HEK293 (cell line): Measurements from ENCODE around the gene SPEM3.

Source experiments
- BCL11B ChIP-seq: fragments of 450-650 bp; formaldehyde crosslinking; IDR thresholded peaks from 2 replicates; pipeline ENCODE4 v1.5.1; 2016; ENCODE audit warnings: low read depth, missing biosample characterization, missing genetic modification characterization
- HOXC10 ChIP-seq: sonication (generic); formaldehyde crosslinking; IDR thresholded peaks from 2 replicates; pipeline ENCODE4 v1.8.1; 2023; ENCODE audit warnings: mild to moderate bottlenecking, missing genetic modification reagents
- SP2 ChIP-seq: fragments of 450-650 bp; formaldehyde crosslinking; IDR thresholded peaks from 2 replicates; pipeline ENCODE4 v1.5.1; 2016; ENCODE audit warnings: missing biosample characterization, missing genetic modification characterization
- TRIM28 ChIP-seq: IDR thresholded peaks from 2 replicates; pipeline ENCODE4 v1.6.1; 2011; ENCODE audit warnings: low read length, control low read depth, borderline replicate concordance
- ZBTB17 ChIP-seq: fragments of 450-650 bp; formaldehyde crosslinking; IDR thresholded peaks from 2 replicates; pipeline ENCODE4 v1.5.1; 2016; ENCODE audit warnings: missing biosample characterization, missing genetic modification characterization
- ZBTB7A ChIP-seq: fragments of 450-650 bp; formaldehyde crosslinking; IDR thresholded peaks from 2 replicates; pipeline ENCODE4 v1.5.1; 2016; ENCODE audit warnings: low read depth, missing biosample characterization, missing genetic modification characterization
- ZIC2 ChIP-seq: fragments of 450-650 bp; formaldehyde crosslinking; IDR thresholded peaks from 2 replicates; pipeline ENCODE4 v1.5.1; 2016; ENCODE audit warnings: missing biosample characterization, missing genetic modification characterization
- ZNF112 ChIP-seq: fragments of 450-650 bp; formaldehyde crosslinking; IDR thresholded peaks from 2 replicates; pipeline ENCODE4 v1.5.0; 2017; ENCODE audit warnings: missing biosample characterization, missing genetic modification characterization
- ZNF184 ChIP-seq: fragments of 450-650 bp; IDR thresholded peaks from 2 replicates; pipeline ENCODE4 v1.5.1; 2018; ENCODE audit warnings: missing biosample characterization, mild to moderate bottlenecking, missing genetic modification characterization
- ZNF211 ChIP-seq: fragments of 450-650 bp; formaldehyde crosslinking; IDR thresholded peaks from 2 replicates; pipeline ENCODE4 v1.5.1; 2016; ENCODE audit warnings: low read depth, missing biosample characterization, missing genetic modification characterization
- ZNF292 ChIP-seq: fragments of 450-650 bp; formaldehyde crosslinking; IDR thresholded peaks from 2 replicates; pipeline ENCODE4 v1.5.1; 2016; ENCODE audit warnings: low read depth, missing biosample characterization, missing genetic modification characterization, borderline replicate concordance
- ZNF366 ChIP-seq: fragments of 450-650 bp; formaldehyde crosslinking; conservative IDR thresholded peaks from 2 replicates; pipeline ENCODE4 v1.5.1; 2016; ENCODE audit warnings: missing biosample characterization, missing genetic modification characterization
- ZNF510 ChIP-seq: fragments of 450-650 bp; formaldehyde crosslinking; IDR thresholded peaks from 2 replicates; pipeline ENCODE4 v1.5.1; 2018; ENCODE audit warnings: mild to moderate bottlenecking, missing genetic modification characterization, missing biosample characterization; ENCODE audit not compliant: insufficient replicate concordance
- ZNF529 ChIP-seq: fragments of 450-650 bp; formaldehyde crosslinking; IDR thresholded peaks from 2 replicates; pipeline ENCODE4 v1.5.1; 2017; ENCODE audit warnings: missing genetic modification characterization, missing biosample characterization; ENCODE audit not compliant: insufficient replicate concordance
- ZNF560 ChIP-seq: fragments of 450-650 bp; formaldehyde crosslinking; IDR thresholded peaks from 2 replicates; pipeline ENCODE4 v1.5.1; 2017; ENCODE audit warnings: missing biosample characterization, missing genetic modification characterization, borderline replicate concordance
- TF ChIP-seq, protein P1 (sequence below): fragments of 450-650 bp; formaldehyde crosslinking; IDR thresholded peaks from 2 replicates; pipeline ENCODE4 v1.5.1; 2016; ENCODE audit warnings: missing biosample characterization, missing genetic modification characterization
- TF ChIP-seq, protein P2 (sequence below): IDR thresholded peaks from 2 replicates; pipeline ENCODE4 v1.6.1; 2011; ENCODE audit warnings: mild to moderate bottlenecking, low read depth, low read length, borderline replicate concordance
- TF ChIP-seq, protein P3 (sequence below): fragments of 450-650 bp; formaldehyde crosslinking; optimal IDR thresholded peaks from 2 replicates; pipeline ENCODE3; 2016; ENCODE audit warnings: missing biosample characterization, mild to moderate bottlenecking, missing genetic modification characterization
- TF ChIP-seq, protein P4 (sequence below): fragments of 450-650 bp; formaldehyde crosslinking; IDR thresholded peaks from 2 replicates; pipeline ENCODE4 v1.5.1; 2016; ENCODE audit warnings: missing biosample characterization, missing genetic modification characterization
- TF ChIP-seq, protein P5 (sequence below): fragments of 450-650 bp; formaldehyde crosslinking; IDR thresholded peaks from 2 replicates; pipeline ENCODE4 v1.5.1; 2017; ENCODE audit warnings: missing biosample characterization, missing genetic modification characterization
- TF ChIP-seq, protein P6 (sequence below): fragments of 450-650 bp; formaldehyde crosslinking; IDR thresholded peaks from 2 replicates; pipeline ENCODE4 v1.5.1; 2016; ENCODE audit warnings: missing biosample characterization, missing genetic modification characterization
- TF ChIP-seq, protein P7 (sequence below): fragments of 450-650 bp; formaldehyde crosslinking; IDR thresholded peaks from 2 replicates; pipeline ENCODE4 v1.5.1; 2016; ENCODE audit warnings: missing biosample characterization, missing genetic modification characterization
- TF ChIP-seq, protein P8 (sequence below): fragments of 450-650 bp; formaldehyde crosslinking; IDR thresholded peaks from 2 replicates; pipeline ENCODE4 v1.5.1; 2017; ENCODE audit warnings: missing biosample characterization, missing genetic modification characterization
- TF ChIP-seq, protein P9 (sequence below): sonication (generic); formaldehyde crosslinking; IDR thresholded peaks from 2 replicates; pipeline ENCODE4 v1.8.1; 2022; ENCODE audit warnings: mild to moderate bottlenecking, moderate library complexity, missing genetic modification reagents
- TF ChIP-seq, protein P10 (sequence below): fragments of 450-650 bp; formaldehyde crosslinking; IDR thresholded peaks from 2 replicates; pipeline ENCODE4; 2016; ENCODE audit warnings: missing biosample characterization, missing genetic modification characterization

The SPEM3 gene

DNA sequence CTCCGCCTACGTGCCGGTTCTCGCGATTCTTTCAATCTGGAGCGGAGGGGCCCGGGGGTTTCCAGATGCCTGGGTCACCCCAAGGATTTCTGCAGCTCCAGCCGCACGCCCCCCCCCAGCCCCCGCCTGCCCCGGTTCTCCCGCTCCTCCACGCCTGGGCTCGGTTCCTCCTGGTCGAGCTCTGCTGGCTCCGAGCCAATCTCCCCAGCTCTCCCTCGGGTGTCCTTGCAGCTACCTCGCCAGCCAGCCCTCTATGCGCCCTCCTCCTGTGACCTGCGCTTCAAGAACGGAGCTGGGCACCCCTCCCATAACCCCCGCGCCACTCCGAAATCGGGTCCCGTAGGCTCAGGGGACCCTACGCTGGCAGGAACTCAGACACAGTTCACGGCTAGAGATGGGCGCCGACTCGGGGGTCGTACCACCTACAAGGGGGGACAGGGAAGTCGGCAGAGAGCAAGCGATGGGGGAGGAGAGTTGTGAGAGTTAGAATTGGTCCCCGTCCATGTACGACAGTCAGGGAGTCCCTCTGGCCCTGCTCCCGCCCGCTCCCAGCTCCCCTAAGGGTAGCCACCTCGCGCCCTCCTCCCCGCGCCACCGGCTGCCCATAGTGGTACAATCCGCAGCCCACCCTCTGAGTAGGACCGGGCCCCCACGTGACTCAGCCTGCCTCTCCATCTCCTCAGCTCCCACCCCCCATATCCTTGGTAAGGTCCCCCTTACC is 11.6 kb downstream of the SPEM3 start (continued):
- TF ChIP-seq, protein P1, sequence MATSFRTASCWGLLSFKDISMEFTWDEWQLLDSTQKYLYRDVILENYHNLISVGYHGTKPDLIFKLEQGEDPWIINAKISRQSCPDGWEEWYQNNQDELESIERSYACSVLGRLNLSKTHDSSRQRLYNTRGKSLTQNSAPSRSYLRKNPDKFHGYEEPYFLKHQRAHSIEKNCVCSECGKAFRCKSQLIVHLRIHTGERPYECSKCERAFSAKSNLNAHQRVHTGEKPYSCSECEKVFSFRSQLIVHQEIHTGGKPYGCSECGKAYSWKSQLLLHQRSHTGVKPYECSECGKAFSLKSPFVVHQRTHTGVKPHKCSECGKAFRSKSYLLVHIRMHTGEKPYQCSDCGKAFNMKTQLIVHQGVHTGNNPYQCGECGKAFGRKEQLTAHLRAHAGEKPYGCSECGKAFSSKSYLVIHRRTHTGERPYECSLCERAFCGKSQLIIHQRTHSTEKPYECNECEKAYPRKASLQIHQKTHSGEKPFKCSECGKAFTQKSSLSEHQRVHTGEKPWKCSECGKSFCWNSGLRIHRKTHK (tag by site-specific recombination): no peak
- TF ChIP-seq, protein P2, sequence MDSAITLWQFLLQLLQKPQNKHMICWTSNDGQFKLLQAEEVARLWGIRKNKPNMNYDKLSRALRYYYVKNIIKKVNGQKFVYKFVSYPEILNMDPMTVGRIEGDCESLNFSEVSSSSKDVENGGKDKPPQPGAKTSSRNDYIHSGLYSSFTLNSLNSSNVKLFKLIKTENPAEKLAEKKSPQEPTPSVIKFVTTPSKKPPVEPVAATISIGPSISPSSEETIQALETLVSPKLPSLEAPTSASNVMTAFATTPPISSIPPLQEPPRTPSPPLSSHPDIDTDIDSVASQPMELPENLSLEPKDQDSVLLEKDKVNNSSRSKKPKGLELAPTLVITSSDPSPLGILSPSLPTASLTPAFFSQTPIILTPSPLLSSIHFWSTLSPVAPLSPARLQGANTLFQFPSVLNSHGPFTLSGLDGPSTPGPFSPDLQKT: no peak
- TF ChIP-seq ZNF560 (no peak), ZNF112 (tag by site-specific recombination) (no peak), TRIM28 (no peak), HOXC10 (CRISPR knock-in tag) (no peak), ZNF366 (tag by site-specific recombination) (no peak), ZNF184 (no peak), ZNF529 (tag by site-specific recombination) (no peak), ZNF510 (tag by site-specific recombination) (no peak), ZIC2 (tag by site-specific recombination) (peak; percentile 70), ZNF292 (tag by site-specific recombination) (no peak), BCL11B (tag by site-specific recombination) (no peak), ZNF211 (tag by site-specific recombination) (no peak), ZBTB17 (tag by site-specific recombination) (peak; percentile 86), SP2 (tag by site-specific recombination) (peak; percentile 64), ZBTB7A (tag by site-specific recombination) (peak; percentile 73; the same call in 1 of the 2 replicates)
- TF ChIP-seq, protein P3, sequence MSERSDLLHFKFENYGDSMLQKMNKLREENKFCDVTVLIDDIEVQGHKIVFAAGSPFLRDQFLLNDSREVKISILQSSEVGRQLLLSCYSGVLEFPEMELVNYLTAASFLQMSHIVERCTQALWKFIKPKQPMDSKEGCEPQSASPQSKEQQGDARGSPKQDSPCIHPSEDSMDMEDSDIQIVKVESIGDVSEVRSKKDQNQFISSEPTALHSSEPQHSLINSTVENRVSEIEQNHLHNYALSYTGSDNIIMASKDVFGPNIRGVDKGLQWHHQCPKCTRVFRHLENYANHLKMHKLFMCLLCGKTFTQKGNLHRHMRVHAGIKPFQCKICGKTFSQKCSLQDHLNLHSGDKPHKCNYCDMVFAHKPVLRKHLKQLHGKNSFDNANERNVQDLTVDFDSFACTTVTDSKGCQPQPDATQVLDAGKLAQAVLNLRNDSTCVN (tag by site-specific recombination): peak; percentile 51
- TF ChIP-seq, protein P4, sequence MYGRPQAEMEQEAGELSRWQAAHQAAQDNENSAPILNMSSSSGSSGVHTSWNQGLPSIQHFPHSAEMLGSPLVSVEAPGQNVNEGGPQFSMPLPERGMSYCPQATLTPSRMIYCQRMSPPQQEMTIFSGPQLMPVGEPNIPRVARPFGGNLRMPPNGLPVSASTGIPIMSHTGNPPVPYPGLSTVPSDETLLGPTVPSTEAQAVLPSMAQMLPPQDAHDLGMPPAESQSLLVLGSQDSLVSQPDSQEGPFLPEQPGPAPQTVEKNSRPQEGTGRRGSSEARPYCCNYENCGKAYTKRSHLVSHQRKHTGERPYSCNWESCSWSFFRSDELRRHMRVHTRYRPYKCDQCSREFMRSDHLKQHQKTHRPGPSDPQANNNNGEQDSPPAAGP (tag by site-specific recombination): peak; percentile 75; the same call in 1 of the 2 replicates
- TF ChIP-seq, protein P5, sequence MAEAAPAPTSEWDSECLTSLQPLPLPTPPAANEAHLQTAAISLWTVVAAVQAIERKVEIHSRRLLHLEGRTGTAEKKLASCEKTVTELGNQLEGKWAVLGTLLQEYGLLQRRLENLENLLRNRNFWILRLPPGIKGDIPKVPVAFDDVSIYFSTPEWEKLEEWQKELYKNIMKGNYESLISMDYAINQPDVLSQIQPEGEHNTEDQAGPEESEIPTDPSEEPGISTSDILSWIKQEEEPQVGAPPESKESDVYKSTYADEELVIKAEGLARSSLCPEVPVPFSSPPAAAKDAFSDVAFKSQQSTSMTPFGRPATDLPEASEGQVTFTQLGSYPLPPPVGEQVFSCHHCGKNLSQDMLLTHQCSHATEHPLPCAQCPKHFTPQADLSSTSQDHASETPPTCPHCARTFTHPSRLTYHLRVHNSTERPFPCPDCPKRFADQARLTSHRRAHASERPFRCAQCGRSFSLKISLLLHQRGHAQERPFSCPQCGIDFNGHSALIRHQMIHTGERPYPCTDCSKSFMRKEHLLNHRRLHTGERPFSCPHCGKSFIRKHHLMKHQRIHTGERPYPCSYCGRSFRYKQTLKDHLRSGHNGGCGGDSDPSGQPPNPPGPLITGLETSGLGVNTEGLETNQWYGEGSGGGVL (tag by site-specific recombination): peak; percentile 65
- TF ChIP-seq, protein P6, sequence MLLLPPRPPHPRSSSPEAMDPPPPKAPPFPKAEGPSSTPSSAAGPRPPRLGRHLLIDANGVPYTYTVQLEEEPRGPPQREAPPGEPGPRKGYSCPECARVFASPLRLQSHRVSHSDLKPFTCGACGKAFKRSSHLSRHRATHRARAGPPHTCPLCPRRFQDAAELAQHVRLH (tag by site-specific recombination): no peak; the same call in 1 of the 2 replicates
- TF ChIP-seq, protein P7, sequence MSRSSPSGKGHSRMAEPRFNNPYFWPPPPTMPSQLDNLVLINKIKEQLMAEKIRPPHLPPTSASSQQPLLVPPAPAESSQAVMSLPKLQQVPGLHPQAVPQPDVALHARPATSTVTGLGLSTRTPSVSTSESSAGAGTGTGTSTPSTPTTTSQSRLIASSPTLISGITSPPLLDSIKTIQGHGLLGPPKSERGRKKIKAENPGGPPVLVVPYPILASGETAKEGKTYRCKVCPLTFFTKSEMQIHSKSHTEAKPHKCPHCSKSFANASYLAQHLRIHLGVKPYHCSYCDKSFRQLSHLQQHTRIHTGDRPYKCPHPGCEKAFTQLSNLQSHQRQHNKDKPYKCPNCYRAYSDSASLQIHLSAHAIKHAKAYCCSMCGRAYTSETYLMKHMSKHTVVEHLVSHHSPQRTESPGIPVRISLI (tag by site-specific recombination): no peak
- TF ChIP-seq, protein P8, sequence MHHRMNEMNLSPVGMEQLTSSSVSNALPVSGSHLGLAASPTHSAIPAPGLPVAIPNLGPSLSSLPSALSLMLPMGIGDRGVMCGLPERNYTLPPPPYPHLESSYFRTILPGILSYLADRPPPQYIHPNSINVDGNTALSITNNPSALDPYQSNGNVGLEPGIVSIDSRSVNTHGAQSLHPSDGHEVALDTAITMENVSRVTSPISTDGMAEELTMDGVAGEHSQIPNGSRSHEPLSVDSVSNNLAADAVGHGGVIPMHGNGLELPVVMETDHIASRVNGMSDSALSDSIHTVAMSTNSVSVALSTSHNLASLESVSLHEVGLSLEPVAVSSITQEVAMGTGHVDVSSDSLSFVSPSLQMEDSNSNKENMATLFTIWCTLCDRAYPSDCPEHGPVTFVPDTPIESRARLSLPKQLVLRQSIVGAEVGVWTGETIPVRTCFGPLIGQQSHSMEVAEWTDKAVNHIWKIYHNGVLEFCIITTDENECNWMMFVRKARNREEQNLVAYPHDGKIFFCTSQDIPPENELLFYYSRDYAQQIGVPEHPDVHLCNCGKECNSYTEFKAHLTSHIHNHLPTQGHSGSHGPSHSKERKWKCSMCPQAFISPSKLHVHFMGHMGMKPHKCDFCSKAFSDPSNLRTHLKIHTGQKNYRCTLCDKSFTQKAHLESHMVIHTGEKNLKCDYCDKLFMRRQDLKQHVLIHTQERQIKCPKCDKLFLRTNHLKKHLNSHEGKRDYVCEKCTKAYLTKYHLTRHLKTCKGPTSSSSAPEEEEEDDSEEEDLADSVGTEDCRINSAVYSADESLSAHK (tag by site-specific recombination): no peak
- TF ChIP-seq, protein P9, sequence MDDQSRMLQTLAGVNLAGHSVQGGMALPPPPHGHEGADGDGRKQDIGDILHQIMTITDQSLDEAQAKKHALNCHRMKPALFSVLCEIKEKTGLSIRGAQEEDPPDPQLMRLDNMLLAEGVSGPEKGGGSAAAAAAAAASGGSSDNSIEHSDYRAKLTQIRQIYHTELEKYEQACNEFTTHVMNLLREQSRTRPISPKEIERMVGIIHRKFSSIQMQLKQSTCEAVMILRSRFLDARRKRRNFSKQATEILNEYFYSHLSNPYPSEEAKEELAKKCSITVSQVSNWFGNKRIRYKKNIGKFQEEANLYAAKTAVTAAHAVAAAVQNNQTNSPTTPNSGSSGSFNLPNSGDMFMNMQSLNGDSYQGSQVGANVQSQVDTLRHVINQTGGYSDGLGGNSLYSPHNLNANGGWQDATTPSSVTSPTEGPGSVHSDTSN (CRISPR knock-in tag): no peak
- TF ChIP-seq, protein P10, sequence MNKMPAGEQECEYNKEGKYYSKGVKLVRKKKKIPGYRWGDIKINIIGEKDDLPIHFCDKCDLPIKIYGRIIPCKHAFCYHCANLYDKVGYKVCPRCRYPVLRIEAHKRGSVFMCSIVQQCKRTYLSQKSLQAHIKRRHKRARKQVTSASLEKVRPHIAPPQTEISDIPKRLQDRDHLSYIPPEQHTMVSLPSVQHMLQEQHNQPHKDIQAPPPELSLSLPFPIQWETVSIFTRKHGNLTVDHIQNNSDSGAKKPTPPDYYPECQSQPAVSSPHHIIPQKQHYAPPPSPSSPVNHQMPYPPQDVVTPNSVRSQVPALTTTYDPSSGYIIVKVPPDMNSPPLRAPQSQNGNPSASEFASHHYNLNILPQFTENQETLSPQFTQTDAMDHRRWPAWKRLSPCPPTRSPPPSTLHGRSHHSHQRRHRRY (tag by site-specific recombination): no peak
